Liver (tissue), 9 donors: ENCODE measurements around the gene COQ9. TPM values are rescaled to one million over a fixed set of nuclear protein-coding genes. Genes with fewer than 3 reads are reported as not detected.
A peak's percentile ranks its signal among the peaks of the same experiment; 100 is the strongest.

Experiments
- DNase-seq: peaks from one replicate; pipeline ENCODE4 v3.0.0-alpha.2; 2017; ENCODE audit warnings: low spot score
- H3K27ac ChIP-seq, 2 donors: one replicate each; pipeline ENCODE4 v1.7.0; 2013; ENCODE audit warnings: inconsistent platforms in 2 of 2, low read length in 2 of 2, control low read depth in 1 of 2, low read depth in 1 of 2, mild to moderate bottlenecking in 1 of 2
- H3K27me3 ChIP-seq, 4 donors: one replicate each; pipeline versions ENCODE4 v1.6.1 to v1.7.0; 2013; ENCODE audit warnings: low read length in 3 of 4, inconsistent platforms in 1 of 4, mild to moderate bottlenecking in 1 of 4, moderate library complexity in 1 of 4; ENCODE audit not compliant: control insufficient read depth in 4 of 4, insufficient read depth in 4 of 4
- H3K36me3 ChIP-seq, 4 donors: one replicate each; pipeline versions ENCODE4 v1.6.1 to v1.7.0; 2013; ENCODE audit warnings: low read length in 3 of 4, mild to moderate bottlenecking in 3 of 4, low read depth in 1 of 4, moderate library complexity in 1 of 4; ENCODE audit not compliant: control insufficient read depth in 4 of 4, insufficient read depth in 3 of 4
- H3K4me1 ChIP-seq, 4 donors: one replicate each; pipeline versions ENCODE4 v1.6.1 to v1.7.0; 2013; ENCODE audit warnings: low read length in 3 of 4, mild to moderate bottlenecking in 3 of 4, moderate library complexity in 1 of 4; ENCODE audit not compliant: control insufficient read depth in 4 of 4, insufficient read depth in 4 of 4
- H3K4me3 ChIP-seq, 3 donors: one replicate each; pipeline versions ENCODE4 v1.6.1 to v1.7.0; 2013; ENCODE audit warnings: low read length in 3 of 3, control low read depth in 1 of 3, low read depth in 1 of 3, mild to moderate bottlenecking in 1 of 3
- H3K9ac ChIP-seq, 2 donors: one replicate each; pipeline ENCODE4 v1.7.0; 2013; ENCODE audit warnings: low read length in 2 of 2, mild to moderate bottlenecking in 2 of 2, moderate library complexity in 2 of 2, control low read depth in 1 of 2, low read depth in 1 of 2
- H3K9me3 ChIP-seq, 4 donors: one replicate each; pipeline versions ENCODE4 v1.6.1 to v1.7.0; 2013; ENCODE audit warnings: low read length in 3 of 4; ENCODE audit not compliant: control insufficient read depth in 4 of 4
- EGR1 ChIP-seq, 2 donors: IDR thresholded peaks; 2 replicates each; pipeline ENCODE4 v1.6.1; 2016 to 2018; ENCODE audit warnings: antibody characterized with exemption in 2 of 2, low read depth in 2 of 2
- FOXA2 ChIP-seq: IDR thresholded peaks from 2 replicates; pipeline ENCODE4 v1.6.1; 2016; ENCODE audit warnings: antibody characterized with exemption
- GABPA ChIP-seq, 2 donors: IDR thresholded peaks in 1 of 2; conservative IDR thresholded peaks in 1 of 2; 2 replicates each; pipeline ENCODE4 v1.6.1; 2016; ENCODE audit warnings: antibody characterized with exemption in 2 of 2, mild to moderate bottlenecking in 1 of 2, moderate library complexity in 1 of 2
- HNF4A ChIP-seq, 2 donors: conservative IDR thresholded peaks; 2 replicates each; pipeline ENCODE4 v1.6.1; 2016; ENCODE audit warnings: antibody characterized with exemption in 2 of 2, mild to moderate bottlenecking in 2 of 2
- HNF4G ChIP-seq: IDR thresholded peaks from 2 replicates; pipeline ENCODE4 v1.6.1; 2016; ENCODE audit warnings: antibody characterized with exemption
- JUND ChIP-seq, 2 donors: IDR thresholded peaks; 2 replicates each; pipeline ENCODE4 v1.6.1; 2016; ENCODE audit warnings: antibody characterized with exemption in 2 of 2
- NR2F2 ChIP-seq: IDR thresholded peaks from 2 replicates; pipeline ENCODE4 v1.6.1; 2016; ENCODE audit warnings: antibody characterized with exemption
- RAD21 ChIP-seq, 2 donors: IDR thresholded peaks; 2 replicates each; pipeline ENCODE4 v1.6.1; 2016; ENCODE audit warnings: antibody characterized with exemption in 2 of 2, mild to moderate bottlenecking in 2 of 2
- RXRA ChIP-seq, 2 donors: IDR thresholded peaks; 2 replicates each; pipeline ENCODE4 v1.6.1; 2017 to 2018; ENCODE audit warnings: antibody characterized with exemption in 2 of 2, mild to moderate bottlenecking in 1 of 2
- SP1 ChIP-seq: IDR thresholded peaks from 2 replicates; pipeline ENCODE4 v1.6.1; 2018; ENCODE audit warnings: antibody characterized with exemption, mild to moderate bottlenecking
- TAF1 ChIP-seq: conservative IDR thresholded peaks from 2 replicates; pipeline ENCODE4 v1.6.1; 2016; ENCODE audit warnings: antibody characterized with exemption, mild to moderate bottlenecking
- YY1 ChIP-seq: IDR thresholded peaks from 2 replicates; pipeline ENCODE4 v1.6.1; 2016; ENCODE audit warnings: antibody characterized with exemption, mild to moderate bottlenecking
- WGBS: extraction: QIAGEN DNeasy Blood & Tissue Kit; methylation state at CpG from one replicate; pipeline ENCODE4 v1.1.7; 2013; 5-methylcytosine and 5-hydroxymethylcytosine counted together
- polyA plus RNA-seq, 2 donors: library from polyadenylated mRNA; stranded (reverse) in 1 of 2; unstranded in 1 of 2; fragments of 200-250 nt in 1 of 2; fragments of >200 nt in 1 of 2; fragmentation: Nextera tagmentation in 1 of 2; extraction: Ambion mirVana in 1 of 2; gene quantifications; one replicate each; pipeline versions ENCODE4 v1.2.1 to v1.2.3, GENCODE V29; 2013 to 2015
- total RNA-seq, 2 donors: library from RNA; depleted of rRNA; stranded (reverse); fragments of >200 nt; gene quantifications; one replicate each; pipeline ENCODE4 v1.2.3, GENCODE V29; 2014
- TF ChIP-seq, protein P1 (sequence below): IDR thresholded peaks from 2 replicates; pipeline ENCODE4 v1.6.1; 2016; ENCODE audit warnings: antibody characterized with exemption, mild to moderate bottlenecking
- TF ChIP-seq, protein P2 (sequence below): IDR thresholded peaks from 2 replicates; pipeline ENCODE4 v1.6.1; 2016; ENCODE audit warnings: antibody characterized with exemption
- TF ChIP-seq, protein P3 (sequence below): IDR thresholded peaks from 2 replicates; pipeline ENCODE4 v1.6.1; 2016; ENCODE audit warnings: antibody characterized with exemption
- TF ChIP-seq, protein P4 (sequence below): IDR thresholded peaks from 2 replicates; pipeline ENCODE4 v1.6.1; 2016; ENCODE audit warnings: antibody characterized with exemption
- donor health status: healthy.
- donor health status: healthy.
- donor health status: healthy.
- donor health status: healthy.
- donor health status: healthy.

COQ9 gene
- total and polyA plus RNA-seq, 4 donors = 21.0 to 81.5 (median 58.0) TPM

DNA sequence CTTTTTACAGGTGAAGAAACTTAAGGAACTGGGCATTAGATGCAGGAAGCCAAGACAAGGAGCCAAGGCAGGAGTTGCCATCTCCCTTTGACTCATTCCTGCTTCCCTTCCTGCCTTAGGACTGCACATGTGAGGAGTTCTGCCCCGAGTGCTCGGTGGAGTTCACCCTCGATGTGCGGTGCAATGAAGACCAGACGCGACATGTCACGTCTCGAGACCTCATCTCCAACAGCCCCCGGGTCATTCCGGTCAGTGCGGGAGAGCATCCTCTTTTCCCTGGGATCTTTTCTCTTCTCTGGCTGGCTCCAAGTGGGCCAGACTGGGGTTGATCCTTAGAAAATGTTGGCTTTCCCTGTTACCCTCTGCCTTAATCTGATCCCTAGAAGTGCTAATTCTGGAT is 21.8 kb downstream of the COQ9 start (continued):
- TF ChIP-seq, protein P1, sequence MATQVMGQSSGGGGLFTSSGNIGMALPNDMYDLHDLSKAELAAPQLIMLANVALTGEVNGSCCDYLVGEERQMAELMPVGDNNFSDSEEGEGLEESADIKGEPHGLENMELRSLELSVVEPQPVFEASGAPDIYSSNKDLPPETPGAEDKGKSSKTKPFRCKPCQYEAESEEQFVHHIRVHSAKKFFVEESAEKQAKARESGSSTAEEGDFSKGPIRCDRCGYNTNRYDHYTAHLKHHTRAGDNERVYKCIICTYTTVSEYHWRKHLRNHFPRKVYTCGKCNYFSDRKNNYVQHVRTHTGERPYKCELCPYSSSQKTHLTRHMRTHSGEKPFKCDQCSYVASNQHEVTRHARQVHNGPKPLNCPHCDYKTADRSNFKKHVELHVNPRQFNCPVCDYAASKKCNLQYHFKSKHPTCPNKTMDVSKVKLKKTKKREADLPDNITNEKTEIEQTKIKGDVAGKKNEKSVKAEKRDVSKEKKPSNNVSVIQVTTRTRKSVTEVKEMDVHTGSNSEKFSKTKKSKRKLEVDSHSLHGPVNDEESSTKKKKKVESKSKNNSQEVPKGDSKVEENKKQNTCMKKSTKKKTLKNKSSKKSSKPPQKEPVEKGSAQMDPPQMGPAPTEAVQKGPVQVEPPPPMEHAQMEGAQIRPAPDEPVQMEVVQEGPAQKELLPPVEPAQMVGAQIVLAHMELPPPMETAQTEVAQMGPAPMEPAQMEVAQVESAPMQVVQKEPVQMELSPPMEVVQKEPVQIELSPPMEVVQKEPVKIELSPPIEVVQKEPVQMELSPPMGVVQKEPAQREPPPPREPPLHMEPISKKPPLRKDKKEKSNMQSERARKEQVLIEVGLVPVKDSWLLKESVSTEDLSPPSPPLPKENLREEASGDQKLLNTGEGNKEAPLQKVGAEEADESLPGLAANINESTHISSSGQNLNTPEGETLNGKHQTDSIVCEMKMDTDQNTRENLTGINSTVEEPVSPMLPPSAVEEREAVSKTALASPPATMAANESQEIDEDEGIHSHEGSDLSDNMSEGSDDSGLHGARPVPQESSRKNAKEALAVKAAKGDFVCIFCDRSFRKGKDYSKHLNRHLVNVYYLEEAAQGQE = no peak
- TF ChIP-seq GABPA (IDR thresholded peaks at IDR 0.05 in 1 of 2, conservative IDR thresholded peaks at IDR 0.05 in 1 of 2) (no peak), EGR1 (IDR thresholded peaks at IDR 0.05; ENCODE audit: low read depth in 2 of 2) (no peak)

DNA sequence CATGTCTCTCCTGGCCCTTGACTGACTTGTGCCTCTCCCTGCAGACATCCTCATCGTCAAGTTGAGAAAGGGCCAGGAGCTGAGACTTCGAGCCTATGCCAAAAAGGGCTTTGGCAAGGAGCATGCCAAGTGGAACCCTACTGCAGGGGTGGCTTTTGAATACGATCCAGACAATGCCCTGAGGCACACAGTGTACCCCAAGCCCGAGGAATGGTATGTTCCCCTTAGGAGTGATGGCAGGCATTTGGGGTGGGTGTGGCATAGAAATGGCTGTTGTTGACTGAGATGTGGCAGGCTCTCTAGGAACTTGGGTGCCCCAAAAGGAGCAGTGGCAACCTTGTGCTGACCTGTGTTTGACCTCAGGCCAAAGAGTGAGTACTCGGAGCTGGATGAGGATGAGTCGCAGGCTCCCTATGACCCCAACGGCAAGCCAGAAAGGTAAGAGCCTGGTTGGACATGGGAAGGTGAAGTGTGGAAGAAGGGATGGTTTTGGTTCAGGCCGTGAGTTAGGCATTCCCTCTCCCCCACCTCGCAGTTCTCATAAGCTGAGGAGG is 22.7 kb downstream of the COQ9 start:
- TF ChIP-seq EGR1 (IDR thresholded peaks at IDR 0.05; ENCODE audit: low read depth in 2 of 2) (no peak), NR2F2 (no peak), TAF1 (no peak), HNF4A (conservative IDR thresholded peaks at IDR 0.05) (no peak), GABPA (IDR thresholded peaks at IDR 0.05 in 1 of 2, conservative IDR thresholded peaks at IDR 0.05 in 1 of 2) (no peak), RAD21 (IDR thresholded peaks at IDR 0.05) (no peak), JUND (IDR thresholded peaks at IDR 0.05) (no peak), FOXA2 (no peak), RXRA (IDR thresholded peaks at IDR 0.05) (no peak)
- TF ChIP-seq, protein P1 = no peak
- 90% methylated on average over 9 of the region's 9 CpGs for WGBS
- Histone ChIP-seq H3K36me3 (peaks cover 13 to 59% (median 40%) of the 10 kb centered on the region in 4 donors), H3K9me3 (no peaks in the 10 kb centered on the region), H3K27ac (peak overlapping the region; percentile 47 to 69), H3K4me3 (no peak overlapping the region), H3K9ac (no peak overlapping the region), H3K27me3 (no peaks in the 10 kb centered on the region), H3K4me1 (peaks cover 6 to 43% (median 35%) of the 10 kb centered on the region in 4 donors)
- DNase-seq = no peak

DNA sequence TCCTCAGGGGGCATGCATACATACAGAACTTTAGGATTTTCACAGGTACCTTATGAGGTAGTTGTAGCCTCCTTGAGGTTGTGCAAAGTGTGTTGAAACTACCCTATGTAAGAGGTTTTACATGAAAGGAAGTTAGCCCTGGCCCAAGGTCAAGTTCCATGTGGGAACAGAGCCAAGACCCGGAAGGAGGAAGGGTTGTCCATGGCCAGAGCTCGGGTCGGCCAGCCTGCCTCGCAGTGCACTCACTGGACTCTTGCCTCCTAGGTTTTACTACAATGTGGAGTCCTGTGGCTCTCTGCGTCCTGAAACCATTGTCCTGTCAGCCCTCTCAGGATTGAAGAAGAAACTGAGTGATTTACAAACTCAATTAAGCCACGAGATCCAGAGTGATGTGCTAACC is 23.4 kb downstream of the COQ9 start:
- Histone ChIP-seq H3K9me3 (no peaks in the 10 kb centered on the region), H3K4me1 (peaks cover 6 to 43% (median 36%) of the 10 kb centered on the region in 4 donors), H3K36me3 (peaks cover 13 to 56% (median 39%) of the 10 kb centered on the region in 4 donors), H3K27me3 (no peaks in the 10 kb centered on the region), H3K4me3 (no peak overlapping the region), H3K27ac (peak overlapping the region; percentile 47 to 69), H3K9ac (no peak overlapping the region)
- 16% methylated on average over 6 of the region's 6 CpGs for WGBS
- TF ChIP-seq NR2F2 (peak; percentile 52), RXRA (IDR thresholded peaks at IDR 0.05) (peak in 1 of 2 donors; percentile 13), SP1 (peak; percentile 10), HNF4G (no peak), TAF1 (no peak), HNF4A (conservative IDR thresholded peaks at IDR 0.05) (peak; percentile 27 to 59), JUND (IDR thresholded peaks at IDR 0.05) (no peak), EGR1 (IDR thresholded peaks at IDR 0.05; ENCODE audit: low read depth in 2 of 2) (no peak), YY1 (no peak)
- TF ChIP-seq, protein P2, sequence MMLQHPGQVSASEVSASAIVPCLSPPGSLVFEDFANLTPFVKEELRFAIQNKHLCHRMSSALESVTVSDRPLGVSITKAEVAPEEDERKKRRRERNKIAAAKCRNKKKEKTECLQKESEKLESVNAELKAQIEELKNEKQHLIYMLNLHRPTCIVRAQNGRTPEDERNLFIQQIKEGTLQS = no peak
- TF ChIP-seq, protein P3, sequence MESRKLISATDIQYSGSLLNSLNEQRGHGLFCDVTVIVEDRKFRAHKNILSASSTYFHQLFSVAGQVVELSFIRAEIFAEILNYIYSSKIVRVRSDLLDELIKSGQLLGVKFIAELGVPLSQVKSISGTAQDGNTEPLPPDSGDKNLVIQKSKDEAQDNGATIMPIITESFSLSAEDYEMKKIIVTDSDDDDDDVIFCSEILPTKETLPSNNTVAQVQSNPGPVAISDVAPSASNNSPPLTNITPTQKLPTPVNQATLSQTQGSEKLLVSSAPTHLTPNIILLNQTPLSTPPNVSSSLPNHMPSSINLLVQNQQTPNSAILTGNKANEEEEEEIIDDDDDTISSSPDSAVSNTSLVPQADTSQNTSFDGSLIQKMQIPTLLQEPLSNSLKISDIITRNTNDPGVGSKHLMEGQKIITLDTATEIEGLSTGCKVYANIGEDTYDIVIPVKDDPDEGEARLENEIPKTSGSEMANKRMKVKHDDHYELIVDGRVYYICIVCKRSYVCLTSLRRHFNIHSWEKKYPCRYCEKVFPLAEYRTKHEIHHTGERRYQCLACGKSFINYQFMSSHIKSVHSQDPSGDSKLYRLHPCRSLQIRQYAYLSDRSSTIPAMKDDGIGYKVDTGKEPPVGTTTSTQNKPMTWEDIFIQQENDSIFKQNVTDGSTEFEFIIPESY = no peak
- TF ChIP-seq, protein P4, sequence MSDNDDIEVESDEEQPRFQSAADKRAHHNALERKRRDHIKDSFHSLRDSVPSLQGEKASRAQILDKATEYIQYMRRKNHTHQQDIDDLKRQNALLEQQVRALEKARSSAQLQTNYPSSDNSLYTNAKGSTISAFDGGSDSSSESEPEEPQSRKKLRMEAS = peak; percentile 23
- DNase-seq = peak; percentile 60
